ENCODE data around the gene KLF6.

The KLF6 gene

GRCh38 chr10:3789621-3790020, 4.6 kb upstream of the KLF6 start:
- no peaks in the 10 kb centered on the region for H4K20me1 ChIP-seq (ENCODE audit: control insufficient read depth, insufficient read depth, low read depth, low read length)
- H3K4me2 ChIP-seq (ENCODE audit: low read length): no peak overlapping the region
- peaks cover 7% of the 10 kb centered on the region for H3K4me1 ChIP-seq (ENCODE audit: control insufficient read depth, low read length)
- H3K36me3 ChIP-seq (ENCODE audit: control insufficient read depth, low read length): peaks cover 3% of the 10 kb centered on the region
- no peak overlapping the region for H3K4me3 ChIP-seq (ENCODE audit: low read length)
- no peaks in the 10 kb centered on the region for H3K27me3 ChIP-seq (ENCODE audit: control insufficient read depth, low read length)
- H3K9me3 ChIP-seq (ENCODE audit: control insufficient read depth, insufficient read depth, low read length): no peaks in the 10 kb centered on the region
- peaks cover 4% of the 10 kb centered on the region for H3K79me2 ChIP-seq (ENCODE audit: control insufficient read depth, low read length)
- no peaks in the 10 kb centered on the region for H3K9me2 ChIP-seq (replicated peaks; ENCODE audit: control insufficient read depth, low read length)
- no peak for TF ChIP-seq EZH2phosphoT487 (IDR thresholded peaks at IDR 0.05; ENCODE audit: borderline replicate concordance, low read length)
- TF ChIP-seq CTCF (IDR thresholded peaks at IDR 0.05; ENCODE audit: low read depth, low read length, poor library complexity, severe bottlenecking): no peak
- H3F3A ChIP-seq (ENCODE audit: control insufficient read depth, insufficient read depth): no peaks in the 10 kb centered on the region
- H3K27ac ChIP-seq (ENCODE audit: low read depth, low read length): no peak overlapping the region

GRCh38 chr10:3787816-3788215, 2.8 kb upstream of the KLF6 start:
- H3K79me2 ChIP-seq (ENCODE audit: control insufficient read depth, low read length): peaks cover 22% of the 10 kb centered on the region
- H3K36me3 ChIP-seq (ENCODE audit: control insufficient read depth, low read length): peaks cover 21% of the 10 kb centered on the region
- H3K9me2 ChIP-seq (replicated peaks; ENCODE audit: control insufficient read depth, low read length): no peaks in the 10 kb centered on the region
- no peak for TF ChIP-seq EZH2phosphoT487 (IDR thresholded peaks at IDR 0.05; ENCODE audit: borderline replicate concordance, low read length)
- no peak for TF ChIP-seq CTCF (IDR thresholded peaks at IDR 0.05; ENCODE audit: low read depth, low read length, poor library complexity, severe bottlenecking)
- H3F3A ChIP-seq (ENCODE audit: control insufficient read depth, insufficient read depth): no peaks in the 10 kb centered on the region
- no peaks in the 10 kb centered on the region for H3K9me3 ChIP-seq (ENCODE audit: control insufficient read depth, insufficient read depth, low read length)
- H4K20me1 ChIP-seq (ENCODE audit: control insufficient read depth, insufficient read depth, low read depth, low read length): peaks cover 10% of the 10 kb centered on the region
- no peak overlapping the region for H3K4me2 ChIP-seq (ENCODE audit: low read length)
- no peak overlapping the region for H3K27ac ChIP-seq (ENCODE audit: low read depth, low read length)
- H3K27me3 ChIP-seq (ENCODE audit: control insufficient read depth, low read length): no peaks in the 10 kb centered on the region
- no peak overlapping the region for H3K4me3 ChIP-seq (ENCODE audit: low read length)
- H3K4me1 ChIP-seq (ENCODE audit: control insufficient read depth, low read length): peaks cover 12% of the 10 kb centered on the region

DNA sequence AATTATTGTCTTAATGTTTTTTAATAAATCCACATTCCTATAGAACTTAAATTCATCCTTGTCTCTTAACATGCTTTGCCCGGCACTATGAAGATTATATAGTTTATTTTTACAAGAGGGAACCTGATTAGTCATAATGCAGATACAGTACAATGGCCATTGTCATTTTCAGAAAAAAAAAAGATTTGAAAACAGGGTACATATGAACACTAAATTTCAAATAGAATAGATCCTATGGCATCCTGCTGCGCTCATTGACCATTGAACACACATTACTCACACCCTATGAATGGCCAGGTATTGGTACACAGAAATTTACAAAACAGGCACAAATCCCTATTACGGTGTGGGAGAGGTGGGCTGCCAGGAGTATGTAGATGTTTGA, 2.0 kb upstream of the KLF6 start:
- Histone ChIP-seq H3K9me3 (ENCODE audit: control insufficient read depth, insufficient read depth, low read length) (no peaks in the 10 kb centered on the region), H3K9me2 (replicated peaks; ENCODE audit: control insufficient read depth, low read length) (no peaks in the 10 kb centered on the region), H3K27ac (ENCODE audit: low read depth, low read length) (no peak overlapping the region), H3K4me3 (ENCODE audit: low read length) (no peak overlapping the region), H3K4me2 (ENCODE audit: low read length) (no peak overlapping the region), H3K4me1 (ENCODE audit: control insufficient read depth, low read length) (peaks cover 20% of the 10 kb centered on the region), H3F3A (ENCODE audit: control insufficient read depth, insufficient read depth) (no peaks in the 10 kb centered on the region), H3K36me3 (ENCODE audit: control insufficient read depth, low read length) (peaks cover 29% of the 10 kb centered on the region), H3K27me3 (ENCODE audit: control insufficient read depth, low read length) (no peaks in the 10 kb centered on the region), H3K79me2 (ENCODE audit: control insufficient read depth, low read length) (peaks cover 30% of the 10 kb centered on the region), H4K20me1 (ENCODE audit: control insufficient read depth, insufficient read depth, low read depth, low read length) (peaks cover 18% of the 10 kb centered on the region)
- TF ChIP-seq CTCF (IDR thresholded peaks at IDR 0.05; ENCODE audit: low read depth, low read length, poor library complexity, severe bottlenecking) (no peak), EZH2phosphoT487 (IDR thresholded peaks at IDR 0.05; ENCODE audit: borderline replicate concordance, low read length) (no peak)

All from DOHH2 (cell line).